Neuronal stem cell (in vitro differentiated cells): ENCODE measurements around the gene RPIA.

Experiments used
- DNase-seq: peaks from one replicate; pipeline ENCODE4 v3.0.0-alpha.2; 2013; ENCODE audit warnings: low spot score
- H2AFZ ChIP-seq: one replicate; pipeline ENCODE4 v1.6.1; 2013; ENCODE audit warnings: mild to moderate bottlenecking, low read length, inconsistent platforms
- H2AK5ac ChIP-seq: 2 replicates; pipeline ENCODE4 v1.6.1; 2013; ENCODE audit warnings: low read depth, mild to moderate bottlenecking, inconsistent platforms, low read length, moderate library complexity, mixed read lengths
- H2BK120ac ChIP-seq: 2 replicates; pipeline ENCODE4 v1.6.1; 2013; ENCODE audit warnings: low read depth, mild to moderate bottlenecking, inconsistent platforms, low read length, moderate library complexity, mixed read lengths
- H2BK12ac ChIP-seq: one replicate; pipeline ENCODE4 v1.6.1; 2013; ENCODE audit warnings: low read length, inconsistent platforms
- H2BK15ac ChIP-seq: 2 replicates; pipeline ENCODE4 v1.6.1; 2013; ENCODE audit warnings: mild to moderate bottlenecking, low read length, inconsistent platforms, mixed read lengths
- H2BK5ac ChIP-seq: one replicate; pipeline ENCODE4 v1.6.1; 2013; ENCODE audit warnings: inconsistent platforms, mild to moderate bottlenecking, low read length, moderate library complexity
- H3K14ac ChIP-seq: one replicate; pipeline ENCODE4 v1.6.1; 2013; ENCODE audit warnings: low read length, inconsistent platforms
- H3K18ac ChIP-seq: 2 replicates; pipeline ENCODE4 v1.6.1; 2013; ENCODE audit warnings: low read length, inconsistent platforms
- H3K23ac ChIP-seq: 2 replicates; pipeline ENCODE4 v1.6.1; 2013; ENCODE audit warnings: low read depth, mild to moderate bottlenecking, mixed read lengths, low read length, inconsistent platforms; ENCODE audit not compliant: poor library complexity
- H3K27ac ChIP-seq: replicated peaks from 3 replicates; pipeline ENCODE4 v1.5.1; 2013; ENCODE audit warnings: low read length, inconsistent platforms
- H3K27me3 ChIP-seq, 3 experiments: 2 replicates each; pipeline ENCODE4 v1.6.1; 2013; ENCODE audit warnings: low read length in 3 of 3, mild to moderate bottlenecking in 2 of 3, inconsistent platforms in 1 of 3, low read depth in 1 of 3, mixed read lengths in 1 of 3, moderate library complexity in 1 of 3; ENCODE audit not compliant: control insufficient read depth in 3 of 3, insufficient read depth in 3 of 3
- H3K36me3 ChIP-seq, 2 donors: replicated peaks in 1 of 2; 2 replicates each; pipeline ENCODE4 v1.6.1; 2013; ENCODE audit warnings: low read length in 2 of 2; ENCODE audit not compliant: control insufficient read depth in 2 of 2, insufficient read depth in 2 of 2
- H3K4ac ChIP-seq: 2 replicates; pipeline ENCODE4 v1.6.1; 2013; ENCODE audit warnings: inconsistent platforms, mild to moderate bottlenecking, low read length, moderate library complexity
- H3K4me1 ChIP-seq, 2 donors: 1 replicate in 1 of 2; 2 replicates in 1 of 2; pipeline ENCODE4 v1.6.1; 2013; ENCODE audit warnings: low read length in 2 of 2, low read depth in 1 of 2; ENCODE audit not compliant: control insufficient read depth in 2 of 2, insufficient read depth in 1 of 2
- H3K4me2 ChIP-seq: one replicate; pipeline ENCODE4 v1.6.1; 2013; ENCODE audit warnings: mild to moderate bottlenecking, low read length, inconsistent platforms; ENCODE audit not compliant: insufficient read depth, poor library complexity, severe bottlenecking
- H3K4me3 ChIP-seq, 2 donors: 2 replicates each; pipeline ENCODE4 v1.5.1; 2013; ENCODE audit warnings: low read length in 2 of 2, mild to moderate bottlenecking in 2 of 2, inconsistent platforms in 1 of 2, moderate library complexity in 1 of 2
- H3K79me1 ChIP-seq: one replicate; pipeline ENCODE4 v1.6.1; 2013; ENCODE audit warnings: low read depth, mild to moderate bottlenecking, inconsistent platforms, low read length, moderate library complexity
- H3K9ac ChIP-seq: one replicate; pipeline ENCODE4 v1.6.1; 2013; ENCODE audit warnings: mild to moderate bottlenecking, low read depth, low read length, inconsistent platforms; ENCODE audit not compliant: poor library complexity
- H3K9me3 ChIP-seq, 2 donors: replicated peaks in 1 of 2; 2 replicates each; pipeline versions ENCODE3 to v1.6.1; 2013; ENCODE audit warnings: low read length in 2 of 2, mild to moderate bottlenecking in 2 of 2, inconsistent platforms in 1 of 2, low read depth in 1 of 2, mixed read lengths in 1 of 2, moderate library complexity in 1 of 2; ENCODE audit not compliant: control insufficient read depth in 2 of 2, insufficient read depth in 1 of 2
- H4K8ac ChIP-seq: one replicate; pipeline ENCODE4 v1.6.1; 2013; ENCODE audit warnings: low read depth, mild to moderate bottlenecking, inconsistent platforms, low read length, moderate library complexity
- H4K91ac ChIP-seq: one replicate; pipeline ENCODE4 v1.6.1; 2013; ENCODE audit warnings: low read length, low read depth, mild to moderate bottlenecking, inconsistent platforms; ENCODE audit not compliant: poor library complexity
- WGBS, 2 donors: extraction: QIAGEN DNeasy Blood & Tissue Kit; methylation state at CpG; one replicate each; pipeline ENCODE4 v1.1.7; 2013; ENCODE audit warnings: missing lambda C conversion rate in 2 of 2, mixed read lengths in 1 of 2; ENCODE audit not compliant: insufficient read length in 2 of 2, insufficient replicate concordance in 1 of 2; ENCODE audit errors: extremely low coverage in 2 of 2; 5-methylcytosine and 5-hydroxymethylcytosine counted together

Gene RPIA

DNA sequence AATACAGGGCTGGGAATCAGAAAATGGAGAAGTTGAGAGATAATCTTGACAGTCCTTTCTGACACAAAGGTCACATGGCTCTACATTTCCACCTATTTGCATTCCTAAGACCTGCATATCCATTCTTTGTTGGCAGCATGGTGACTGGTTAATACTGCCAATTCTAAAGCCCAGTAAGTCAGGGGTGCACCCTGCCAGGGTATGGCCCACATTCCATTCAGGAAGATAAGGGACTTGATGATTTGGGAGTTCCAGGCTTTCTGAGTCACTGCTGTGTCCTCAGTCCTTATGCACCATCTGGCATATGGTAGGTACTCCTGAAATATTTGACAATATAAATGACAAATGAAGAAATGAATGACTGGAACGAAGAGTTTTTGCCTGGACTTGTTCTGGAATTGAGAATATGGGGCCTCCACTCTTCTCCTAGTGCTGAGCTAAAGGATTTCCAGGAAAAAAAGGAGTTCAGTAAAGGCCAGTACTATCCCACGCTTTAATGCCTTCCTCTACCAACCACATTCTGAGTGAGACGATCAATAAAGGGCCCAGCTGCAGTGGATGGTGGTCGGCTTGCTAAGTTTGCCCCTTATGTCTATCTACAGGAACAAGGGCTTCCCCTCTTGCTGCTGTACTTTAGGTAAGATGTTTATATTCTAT is 32.5 kb upstream of the RPIA start:
- H3K4me3 ChIP-seq: no peak overlapping the region
- H3K9ac ChIP-seq: no peak overlapping the region
- no peak overlapping the region for H3K4ac ChIP-seq
- DNase-seq: no peak
- H3K14ac ChIP-seq: no peak overlapping the region
- no peak overlapping the region for H2BK120ac ChIP-seq
- no peaks in the 10 kb centered on the region for H3K36me3 ChIP-seq
- no peak overlapping the region for H2BK5ac ChIP-seq
- WGBS, 2 donors: no CpG with 5 or more reads among the region's 4 CpGs
- H3K4me2 ChIP-seq: no peak overlapping the region
- no peaks in the 10 kb centered on the region for H3K27me3 ChIP-seq
- H3K23ac ChIP-seq: no peak overlapping the region
- H4K91ac ChIP-seq: no peak overlapping the region
- no peaks in the 10 kb centered on the region for H3K4me1 ChIP-seq
- no peaks in the 10 kb centered on the region for H3K79me1 ChIP-seq
- H2BK12ac ChIP-seq: no peak overlapping the region
- H2AK5ac ChIP-seq: no peak overlapping the region
- H4K8ac ChIP-seq: no peak overlapping the region
- no peak overlapping the region for H2BK15ac ChIP-seq
- H3K9me3 ChIP-seq: peaks cover 0 to 2% of the 10 kb centered on the region in 2 donors
- no peak overlapping the region for H3K18ac ChIP-seq
- H2AFZ ChIP-seq: peak overlapping the region; percentile 36
- H3K27ac ChIP-seq: no peak overlapping the region

DNA sequence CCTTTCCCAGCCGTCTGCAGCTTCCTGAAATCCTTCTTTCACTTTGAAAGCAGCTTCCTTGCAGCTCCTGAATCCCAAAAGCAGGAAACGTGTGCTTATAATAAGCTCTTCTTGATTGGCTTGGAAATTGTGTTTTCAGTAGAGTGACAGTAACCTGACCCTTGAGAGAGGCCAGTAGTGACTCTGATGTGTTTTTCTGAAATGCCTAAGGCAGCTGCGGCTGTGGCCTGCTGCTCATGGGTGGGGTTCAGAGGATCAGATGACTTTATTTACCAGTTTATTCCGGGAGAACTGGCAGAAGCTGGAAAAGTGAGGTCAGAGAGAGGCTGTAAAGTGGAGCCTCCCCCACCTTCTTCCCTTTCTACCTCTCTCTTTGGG is 31.9 kb upstream of the RPIA start:
- Histone ChIP-seq H2BK12ac (no peak overlapping the region), H3K9me3 (peaks cover 0 to 2% of the 10 kb centered on the region in 2 donors), H2BK120ac (no peak overlapping the region), H3K4me1 (no peaks in the 10 kb centered on the region), H4K8ac (no peak overlapping the region), H3K79me1 (no peaks in the 10 kb centered on the region), H2AK5ac (no peak overlapping the region), H2BK15ac (no peak overlapping the region), H3K9ac (no peak overlapping the region), H2BK5ac (no peak overlapping the region), H3K14ac (no peak overlapping the region), H3K36me3 (no peaks in the 10 kb centered on the region), H3K4me3 (no peak overlapping the region), H3K4ac (no peak overlapping the region), H3K27me3 (no peaks in the 10 kb centered on the region), H3K27ac (no peak overlapping the region), H3K18ac (no peak overlapping the region), H4K91ac (no peak overlapping the region), H3K23ac (no peak overlapping the region), H2AFZ (peak overlapping the region; percentile 36), H3K4me2 (no peak overlapping the region)
- whole genome bisulfite sequencing, 2 donors: no CpG with 5 or more reads among the region's 4 CpGs
- DNase-seq: no peak

- no peak overlapping the region for H3K27ac ChIP-seq
- no peak overlapping the region for H2BK12ac ChIP-seq
- H2AK5ac ChIP-seq: no peak overlapping the region
- no peak overlapping the region for H2AFZ ChIP-seq
- H3K27me3 ChIP-seq: no peaks in the 10 kb centered on the region
- H2BK15ac ChIP-seq: no peak overlapping the region
- no peak overlapping the region for H3K14ac ChIP-seq
- H3K4me3 ChIP-seq: no peak overlapping the region
- H3K9me3 ChIP-seq: peaks cover 0 to 2% of the 10 kb centered on the region in 2 donors
- H2BK5ac ChIP-seq: no peak overlapping the region
- no CpG with 5 or more reads among the region's 1 CpG for WGBS, 2 donors
- DNase-seq: no peak
- no peak overlapping the region for H4K91ac ChIP-seq
- H2BK120ac ChIP-seq: no peak overlapping the region
- H3K23ac ChIP-seq: no peak overlapping the region
- H3K4ac ChIP-seq: no peak overlapping the region
- no peak overlapping the region for H3K18ac ChIP-seq
- no peaks in the 10 kb centered on the region for H3K4me1 ChIP-seq
- no peaks in the 10 kb centered on the region for H3K36me3 ChIP-seq
- no peak overlapping the region for H4K8ac ChIP-seq
- no peak overlapping the region for H3K4me2 ChIP-seq
- H3K9ac ChIP-seq: no peak overlapping the region
- no peaks in the 10 kb centered on the region for H3K79me1 ChIP-seq
Observed at GRCh38 chr2:88660622-88661021, 30.9 kb upstream of the RPIA start.

DNA sequence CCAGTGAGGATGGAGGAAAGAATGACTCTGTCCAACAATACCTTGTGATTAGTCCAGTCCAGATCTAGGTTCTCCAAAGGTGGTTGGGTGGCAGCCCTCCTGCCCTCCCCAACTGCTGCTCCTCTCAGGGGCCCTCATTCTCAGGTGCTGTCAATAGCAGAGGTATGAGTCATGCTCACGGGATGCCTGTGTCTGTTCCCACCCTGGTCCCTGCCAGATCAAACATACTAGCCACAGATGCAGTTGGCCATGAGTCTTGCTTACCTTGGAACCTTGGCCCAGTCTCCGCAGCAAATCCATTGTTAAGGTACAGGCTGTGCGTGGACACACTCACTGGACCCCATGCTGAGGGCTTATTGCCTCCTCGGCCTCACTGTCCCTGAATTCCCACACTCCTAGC is 24.9 kb upstream of the RPIA start:
- H2BK12ac ChIP-seq: no peak overlapping the region
- H3K23ac ChIP-seq: no peak overlapping the region
- no peak overlapping the region for H2BK120ac ChIP-seq
- no peak for DNase-seq
- no peak overlapping the region for H3K4me2 ChIP-seq
- no CpG with 5 or more reads among the region's 4 CpGs for WGBS, 2 donors
- H4K8ac ChIP-seq: no peak overlapping the region
- H2BK5ac ChIP-seq: no peak overlapping the region
- peaks cover 0 to 2% of the 10 kb centered on the region in 2 donors for H3K4me1 ChIP-seq
- H3K4ac ChIP-seq: no peak overlapping the region
- H3K79me1 ChIP-seq: no peaks in the 10 kb centered on the region
- no peaks in the 10 kb centered on the region for H3K36me3 ChIP-seq
- H3K4me3 ChIP-seq: no peak overlapping the region
- no peak overlapping the region for H3K27ac ChIP-seq
- no peaks in the 10 kb centered on the region for H3K27me3 ChIP-seq
- H4K91ac ChIP-seq: no peak overlapping the region
- no peak overlapping the region for H3K14ac ChIP-seq
- peaks cover 0 to 2% of the 10 kb centered on the region in 2 donors for H3K9me3 ChIP-seq
- no peak overlapping the region for H3K18ac ChIP-seq
- H3K9ac ChIP-seq: no peak overlapping the region
- no peak overlapping the region for H2AFZ ChIP-seq
- no peak overlapping the region for H2BK15ac ChIP-seq
- no peak overlapping the region for H2AK5ac ChIP-seq
